ENCODE measurements around the gene FUT8.
"Not testable (repeated sequence)": the region's sequence is repeated elsewhere in the genome, so short reads cannot be mapped to it uniquely, and the experiment has no call there.

The FUT8 gene

DNA sequence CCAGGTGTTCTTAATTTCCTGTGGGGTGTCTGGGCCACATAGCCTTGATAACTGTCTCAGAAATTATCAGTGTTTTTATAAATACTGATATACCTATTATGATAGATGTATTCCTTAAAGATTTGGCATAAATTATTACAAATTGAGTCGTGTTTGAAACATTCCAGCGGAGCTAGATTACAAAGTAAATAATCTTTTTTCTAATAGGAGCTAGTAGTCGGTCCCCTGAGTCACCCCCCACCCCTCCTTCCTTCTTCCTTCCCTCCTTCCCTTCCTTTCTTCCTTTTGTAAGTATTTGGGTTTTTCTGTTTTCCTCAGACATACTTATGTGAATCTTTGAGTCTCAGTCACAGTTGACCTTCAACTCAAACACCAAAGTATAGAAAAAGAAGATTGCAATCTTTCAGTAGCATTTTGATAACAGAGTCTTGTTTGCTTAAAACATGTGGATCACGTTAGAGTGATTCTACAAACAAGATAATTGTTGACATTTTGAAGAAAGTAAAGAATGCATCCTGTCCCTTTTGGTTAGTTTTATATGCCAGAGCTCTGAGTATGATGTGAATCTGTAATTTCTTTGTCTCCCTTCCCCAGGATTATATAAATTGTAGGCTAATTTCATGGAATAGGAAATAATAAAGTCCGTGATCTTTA lies 264.0 kb downstream of the FUT8 start:
- H3K4me3 Mint-ChIP-seq: no peak overlapping the region
- no peaks in the 10 kb centered on the region for H3K27me3 Mint-ChIP-seq
- H3K4me1 Mint-ChIP-seq: peaks cover 12% of the 10 kb centered on the region
- no peaks in the 10 kb centered on the region for H3K9me3 Mint-ChIP-seq
- H3K36me3 Mint-ChIP-seq: peaks cover 25% of the 10 kb centered on the region
- no peak overlapping the region for H3K27ac Mint-ChIP-seq
- ATAC-seq: no peak

DNA sequence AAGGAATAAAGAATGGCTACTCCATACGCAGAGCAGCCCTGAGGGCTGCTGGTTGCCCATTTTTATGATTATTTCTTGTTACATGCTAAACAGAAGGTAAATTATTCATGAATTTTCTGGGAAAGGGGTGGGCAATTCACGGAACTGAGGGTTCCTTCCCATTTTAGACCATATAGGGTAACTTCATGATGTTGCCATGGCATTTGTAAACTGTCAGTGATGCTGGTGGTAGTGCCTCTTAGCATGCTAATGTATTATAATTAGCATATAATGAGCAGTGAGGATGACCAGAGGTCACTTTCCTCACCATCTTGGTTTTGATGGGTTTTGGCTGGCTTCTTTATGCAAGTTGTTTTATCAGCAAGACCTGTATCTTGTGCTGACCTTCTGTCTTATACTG lies 273.0 kb downstream of the FUT8 start:
- H3K36me3 Mint-ChIP-seq: peaks cover 45% of the 10 kb centered on the region
- peaks cover 5% of the 10 kb centered on the region for H3K9me3 Mint-ChIP-seq
- peak overlapping the region; percentile 47 for H3K27ac Mint-ChIP-seq
- no peak for ATAC-seq
- no peak overlapping the region for H3K4me3 Mint-ChIP-seq
- no peaks in the 10 kb centered on the region for H3K27me3 Mint-ChIP-seq
- peaks cover 13% of the 10 kb centered on the region for H3K4me1 Mint-ChIP-seq

DNA sequence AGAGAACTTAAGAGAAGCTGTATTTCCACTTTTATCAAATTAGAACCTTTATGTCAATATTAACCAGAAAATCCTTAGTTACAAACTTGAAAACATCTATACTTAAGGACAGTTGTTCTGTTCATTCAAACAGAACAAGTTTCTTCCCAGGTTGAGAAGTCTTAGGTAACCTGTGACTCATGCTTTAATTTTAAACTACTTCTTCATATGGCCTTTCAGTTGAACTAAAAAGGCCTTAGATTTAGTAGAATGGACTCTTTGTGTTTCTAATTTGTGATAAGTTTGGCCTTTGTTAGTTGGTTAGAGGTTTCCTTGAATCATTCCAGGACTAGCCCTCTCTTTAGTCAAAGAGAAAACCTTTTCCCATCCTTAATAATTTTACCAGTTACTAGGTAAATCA lies 274.2 kb downstream of the FUT8 start:
- H3K9me3 Mint-ChIP-seq: peaks cover 5% of the 10 kb centered on the region
- ATAC-seq: no peak
- H3K4me3 Mint-ChIP-seq: no peak overlapping the region
- peak overlapping the region; percentile 47 for H3K27ac Mint-ChIP-seq
- H3K36me3 Mint-ChIP-seq: peaks cover 47% of the 10 kb centered on the region
- H3K4me1 Mint-ChIP-seq: peaks cover 6% of the 10 kb centered on the region
- no peaks in the 10 kb centered on the region for H3K27me3 Mint-ChIP-seq

DNA sequence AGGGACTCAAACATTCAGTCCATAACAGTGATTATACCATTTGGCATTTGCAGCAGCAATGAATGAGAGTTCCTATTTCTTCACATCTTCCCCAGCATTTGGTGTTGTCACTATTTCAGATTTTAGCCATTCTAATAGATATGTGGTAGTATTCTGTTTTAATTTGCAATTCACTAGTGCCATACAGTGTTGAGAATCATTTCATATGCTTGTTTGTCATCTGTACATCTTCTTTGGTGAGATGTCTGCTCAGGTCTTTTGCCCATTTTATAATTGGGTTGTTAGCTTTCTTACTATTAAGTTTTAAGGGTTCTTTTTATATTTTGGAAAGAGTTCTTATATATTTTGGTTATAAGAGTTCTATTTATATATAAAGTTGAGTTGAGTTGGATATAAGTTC lies 276.5 kb downstream of the FUT8 start:
- Mint-ChIP-seq H3K4me1 (peaks cover 6% of the 10 kb centered on the region), H3K27me3 (no peaks in the 10 kb centered on the region), H3K36me3 (peaks cover 57% of the 10 kb centered on the region), H3K9me3 (peaks cover 5% of the 10 kb centered on the region), H3K4me3 (no peak overlapping the region), H3K27ac (no peak overlapping the region)
- no peak for ATAC-seq

DNA sequence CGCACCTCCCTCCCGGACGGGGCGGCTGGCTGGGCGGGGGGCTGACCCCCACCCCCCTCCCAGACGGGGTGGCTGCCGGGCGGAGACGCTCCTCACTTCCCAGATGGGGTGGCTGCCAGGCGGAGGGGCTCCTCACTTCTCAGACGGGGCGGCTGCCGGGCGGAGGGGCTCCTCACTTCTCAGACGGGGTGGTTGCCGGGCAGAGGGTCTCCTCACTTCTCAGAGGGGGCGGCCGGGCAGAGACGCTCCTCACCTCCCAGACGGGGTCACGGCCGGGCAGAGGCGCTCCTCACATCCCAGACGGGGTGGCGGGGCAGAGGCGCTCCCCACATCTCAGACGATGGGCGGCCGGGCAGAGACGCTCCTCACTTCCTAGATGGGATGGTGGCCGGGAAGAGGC lies 280.0 kb downstream of the FUT8 start:
- not testable (repeated sequence) for H3K27me3 Mint-ChIP-seq, H3K9me3 Mint-ChIP-seq, ATAC-seq, H3K27ac Mint-ChIP-seq, H3K4me3 Mint-ChIP-seq
- Mint-ChIP-seq H3K36me3 (peaks cover 67% of the 10 kb centered on the region), H3K4me1 (peaks cover 19% of the 10 kb centered on the region)

DNA sequence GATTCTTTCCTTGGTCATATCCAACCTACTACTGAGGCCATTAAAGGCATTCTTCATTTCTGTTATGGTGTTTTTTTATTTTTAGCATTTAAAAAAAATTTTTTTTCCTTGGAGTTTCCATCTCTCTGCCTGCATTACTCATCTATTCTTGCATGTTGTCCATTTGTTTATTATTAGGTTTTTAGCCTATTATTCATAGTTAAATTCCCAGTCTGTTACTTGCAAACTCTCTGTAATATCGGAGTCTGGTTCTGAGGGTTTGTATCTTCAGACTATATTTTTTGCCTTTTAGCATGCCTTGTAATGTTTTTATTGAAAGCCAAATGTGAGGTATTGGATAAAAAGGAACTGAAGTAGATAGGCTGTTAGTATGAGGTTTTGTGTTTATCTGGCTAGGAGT lies 284.3 kb downstream of the FUT8 start:
- Mint-ChIP-seq H3K27ac (peak overlapping the region; percentile 4), H3K27me3 (no peaks in the 10 kb centered on the region), H3K36me3 (peaks cover 33% of the 10 kb centered on the region), H3K9me3 (no peaks in the 10 kb centered on the region), H3K4me3 (no peak overlapping the region), H3K4me1 (peaks cover 19% of the 10 kb centered on the region)
- no peak for ATAC-seq

DNA sequence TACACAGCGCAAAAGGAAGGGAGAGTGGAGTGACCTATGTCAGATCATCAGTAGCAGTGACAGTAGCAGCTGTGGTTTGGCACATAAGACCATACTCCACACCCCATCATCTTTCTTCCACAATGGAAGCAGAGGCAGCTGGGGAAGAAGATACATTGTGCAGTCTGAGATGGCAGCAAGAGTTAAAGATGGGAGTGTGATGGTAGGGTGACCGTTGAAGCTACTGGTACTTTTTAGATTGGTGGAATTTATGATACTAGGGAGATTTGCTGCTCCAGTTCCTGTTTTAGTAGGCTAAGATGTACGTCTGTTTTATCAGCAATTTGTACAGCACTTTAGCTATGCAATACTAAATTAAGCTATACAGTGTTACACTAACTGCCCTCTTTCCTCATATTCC lies 291.0 kb downstream of the FUT8 start:
- peaks cover 16% of the 10 kb centered on the region for H3K4me1 Mint-ChIP-seq
- ATAC-seq: no peak

DNA sequence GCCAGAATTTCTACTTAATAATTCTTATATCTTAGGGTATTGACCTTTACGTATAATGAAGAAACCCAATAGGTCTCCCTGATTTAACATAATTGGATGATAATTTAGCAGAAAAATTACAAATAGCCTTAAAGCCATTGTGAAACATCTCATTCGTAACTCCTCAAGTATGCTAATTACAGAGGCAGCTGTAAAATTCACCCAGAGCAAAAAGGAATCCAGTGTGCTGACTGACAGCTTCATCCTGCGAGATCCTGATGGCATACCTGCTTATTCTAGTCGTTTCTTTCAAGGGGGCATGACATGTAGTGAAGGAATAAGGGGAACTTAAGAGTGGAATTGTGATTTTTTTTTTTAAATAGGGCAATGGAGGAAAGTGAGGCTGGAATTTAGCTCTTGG lies 291.5 kb downstream of the FUT8 start:
- Mint-ChIP-seq H3K9me3 (peaks cover 8% of the 10 kb centered on the region), H3K27me3 (no peaks in the 10 kb centered on the region), H3K36me3 (peaks cover 41% of the 10 kb centered on the region), H3K4me1 (peaks cover 16% of the 10 kb centered on the region), H3K4me3 (no peak overlapping the region), H3K27ac (no peak overlapping the region)
- no peak for ATAC-seq

More for the DNA sequence above, 291.0 kb downstream of the FUT8 start:
- Mint-ChIP-seq H3K27ac (no peak overlapping the region), H3K27me3 (no peaks in the 10 kb centered on the region), H3K4me3 (no peak overlapping the region), H3K9me3 (peaks cover 8% of the 10 kb centered on the region), H3K36me3 (peaks cover 37% of the 10 kb centered on the region)

DNA sequence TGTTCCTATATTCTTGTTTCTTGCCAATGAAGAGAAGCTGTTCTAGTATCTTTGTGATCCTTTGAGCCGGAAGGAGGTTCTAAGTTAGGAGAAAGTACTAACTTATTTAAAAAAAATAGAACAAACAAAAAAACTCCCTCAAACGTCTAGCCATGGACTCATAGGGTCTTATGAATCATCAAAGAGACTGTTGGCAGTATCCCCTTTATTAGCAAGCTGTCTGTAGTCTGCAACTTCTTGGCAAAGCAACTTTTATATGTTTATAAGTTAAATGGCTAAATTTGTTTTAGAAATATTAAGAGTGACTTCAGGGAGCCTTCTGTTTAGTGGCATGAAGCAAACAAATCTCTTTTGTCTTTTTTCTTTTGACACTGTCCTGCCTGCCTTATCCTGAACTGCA lies 291.9 kb downstream of the FUT8 start:
- Mint-ChIP-seq H3K4me1 (peaks cover 16% of the 10 kb centered on the region), H3K27me3 (no peaks in the 10 kb centered on the region), H3K27ac (no peak overlapping the region), H3K4me3 (no peak overlapping the region), H3K9me3 (peaks cover 8% of the 10 kb centered on the region), H3K36me3 (peaks cover 45% of the 10 kb centered on the region)
- no peak for ATAC-seq

DNA sequence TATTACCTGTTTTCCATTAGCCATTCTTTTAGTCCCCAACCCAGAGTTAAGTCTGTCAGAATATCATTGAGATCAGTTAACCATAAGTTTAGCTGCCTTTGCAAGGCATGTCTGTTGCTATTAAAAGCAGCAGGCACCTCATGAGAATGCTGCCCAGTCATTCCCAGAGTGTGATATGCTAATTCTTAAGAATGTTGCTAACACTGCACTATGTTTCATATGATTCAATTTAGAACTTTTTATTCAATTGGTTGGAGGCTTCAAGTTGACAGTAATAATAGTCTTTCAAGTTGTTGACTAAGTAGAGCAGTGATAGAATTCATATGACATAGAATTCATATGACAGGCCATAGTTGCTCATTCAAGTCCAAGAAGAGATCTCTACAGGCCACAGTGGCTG lies 292.3 kb downstream of the FUT8 start:
- Mint-ChIP-seq H3K27ac (no peak overlapping the region), H3K4me1 (peaks cover 16% of the 10 kb centered on the region), H3K36me3 (peaks cover 45% of the 10 kb centered on the region)

DNA sequence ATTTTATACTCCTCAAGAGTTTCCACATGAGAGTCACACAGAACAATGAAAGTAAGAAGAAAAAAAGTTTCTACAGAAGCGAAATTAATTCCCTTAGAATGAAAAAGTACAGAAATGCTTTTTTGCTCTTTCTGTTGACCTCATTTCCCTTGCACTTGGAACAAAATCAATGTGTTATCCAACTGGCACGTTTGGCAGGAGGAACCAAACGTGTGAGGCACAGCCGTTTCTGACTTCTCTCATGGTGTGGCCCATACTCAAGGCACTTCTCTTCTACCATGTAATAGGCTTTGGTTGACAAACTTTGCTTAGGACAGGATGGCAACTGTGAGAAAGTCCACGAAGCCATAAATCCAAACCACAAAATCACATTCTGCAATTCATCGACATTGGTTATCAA lies 297.0 kb downstream of the FUT8 start:
- H3K36me3 Mint-ChIP-seq: peaks cover 56% of the 10 kb centered on the region
- no peaks in the 10 kb centered on the region for H3K27me3 Mint-ChIP-seq
- ATAC-seq: no peak
- H3K4me3 Mint-ChIP-seq: no peak overlapping the region
- H3K9me3 Mint-ChIP-seq: peaks cover 12% of the 10 kb centered on the region
- peaks cover 21% of the 10 kb centered on the region for H3K4me1 Mint-ChIP-seq
- H3K27ac Mint-ChIP-seq: no peak overlapping the region

More for the DNA sequence above, 292.3 kb downstream of the FUT8 start:
- Mint-ChIP-seq H3K4me3 (no peak overlapping the region), H3K27me3 (no peaks in the 10 kb centered on the region), H3K9me3 (peaks cover 8% of the 10 kb centered on the region)
- peak; percentile 79 for ATAC-seq

DNA sequence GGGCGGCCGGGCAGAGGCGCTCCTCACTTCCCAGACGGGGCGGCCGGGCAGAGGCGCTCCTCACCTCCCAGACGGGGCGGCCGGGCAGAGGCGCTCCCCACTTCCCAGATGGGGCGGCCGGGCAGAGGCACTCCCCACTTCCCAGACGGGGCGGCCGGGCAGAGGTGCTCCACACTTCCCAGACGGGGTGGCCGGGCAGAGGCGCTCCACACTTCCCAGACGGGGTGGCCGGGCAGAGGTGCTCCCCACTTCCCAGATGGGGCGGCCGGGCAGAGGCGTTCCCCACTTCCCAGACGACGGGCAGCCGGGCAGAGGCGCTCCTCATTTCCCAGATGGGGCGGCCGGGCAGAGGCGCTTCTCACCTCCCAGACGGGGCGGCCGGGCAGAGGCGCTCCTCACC lies 304.3 kb downstream of the FUT8 start:
- H3K27ac Mint-ChIP-seq, H3K27me3 Mint-ChIP-seq, ATAC-seq, H3K4me3 Mint-ChIP-seq: not testable (repeated sequence)
- peaks cover 21% of the 10 kb centered on the region for H3K9me3 Mint-ChIP-seq
- H3K36me3 Mint-ChIP-seq: peaks cover 69% of the 10 kb centered on the region
- H3K4me1 Mint-ChIP-seq: peaks cover 29% of the 10 kb centered on the region

DNA sequence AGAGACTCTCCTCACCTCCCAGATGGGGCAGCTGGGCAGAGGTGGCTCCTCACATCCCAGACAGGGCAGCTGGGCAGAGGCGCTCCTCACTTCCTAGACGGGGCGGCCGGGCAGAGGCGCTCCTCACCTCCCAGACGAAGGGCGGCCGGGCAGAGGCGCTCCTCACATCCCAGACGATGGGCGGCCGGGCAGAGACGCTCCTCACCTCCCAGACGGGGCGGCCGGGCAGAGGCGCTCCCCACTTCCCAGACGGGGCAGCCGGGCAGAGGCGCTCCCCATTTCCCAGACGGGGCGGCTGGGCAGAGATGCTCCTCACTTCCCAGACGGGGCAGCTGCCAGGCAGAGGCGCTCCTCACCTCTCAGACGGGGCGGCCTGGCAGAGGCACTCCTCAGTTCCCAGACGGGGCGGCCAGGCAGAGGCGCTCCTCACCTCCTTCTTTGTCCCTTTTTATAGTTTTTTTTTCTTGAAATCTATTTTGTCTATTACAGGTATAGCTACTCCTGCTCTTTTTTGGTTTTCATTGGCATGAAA lies 304.9 kb downstream of the FUT8 start:
- H3K9me3 Mint-ChIP-seq: peaks cover 21% of the 10 kb centered on the region
- peaks cover 76% of the 10 kb centered on the region for H3K36me3 Mint-ChIP-seq
- not testable (repeated sequence) for H3K27me3 Mint-ChIP-seq, H3K4me3 Mint-ChIP-seq, H3K27ac Mint-ChIP-seq, ATAC-seq
- peaks cover 35% of the 10 kb centered on the region for H3K4me1 Mint-ChIP-seq

DNA sequence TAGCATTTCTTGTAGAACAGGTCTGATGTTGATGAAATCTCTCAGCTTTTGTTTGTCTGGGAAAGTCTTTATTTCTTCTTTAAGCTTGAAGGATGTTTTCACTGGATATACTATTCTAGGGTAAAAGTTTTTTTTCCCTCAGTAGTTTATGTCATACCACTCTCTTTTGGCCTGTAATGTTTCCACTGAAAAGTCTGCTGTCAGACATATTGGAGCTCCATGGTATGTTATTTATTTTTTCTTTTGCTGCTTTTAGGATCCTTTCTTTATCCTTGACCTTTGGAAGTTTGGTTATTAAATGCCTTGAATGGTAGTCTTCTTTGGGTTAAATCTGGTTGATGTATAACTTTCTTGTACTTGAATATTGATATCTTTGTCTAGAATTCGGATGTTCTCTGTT lies 306.1 kb downstream of the FUT8 start:
- peaks cover 20% of the 10 kb centered on the region for H3K9me3 Mint-ChIP-seq
- H3K27ac Mint-ChIP-seq: no peak overlapping the region
- H3K4me1 Mint-ChIP-seq: peaks cover 45% of the 10 kb centered on the region
- no peak for ATAC-seq
- H3K27me3 Mint-ChIP-seq: no peaks in the 10 kb centered on the region
- H3K36me3 Mint-ChIP-seq: peaks cover 77% of the 10 kb centered on the region
- H3K4me3 Mint-ChIP-seq: no peak overlapping the region

DNA sequence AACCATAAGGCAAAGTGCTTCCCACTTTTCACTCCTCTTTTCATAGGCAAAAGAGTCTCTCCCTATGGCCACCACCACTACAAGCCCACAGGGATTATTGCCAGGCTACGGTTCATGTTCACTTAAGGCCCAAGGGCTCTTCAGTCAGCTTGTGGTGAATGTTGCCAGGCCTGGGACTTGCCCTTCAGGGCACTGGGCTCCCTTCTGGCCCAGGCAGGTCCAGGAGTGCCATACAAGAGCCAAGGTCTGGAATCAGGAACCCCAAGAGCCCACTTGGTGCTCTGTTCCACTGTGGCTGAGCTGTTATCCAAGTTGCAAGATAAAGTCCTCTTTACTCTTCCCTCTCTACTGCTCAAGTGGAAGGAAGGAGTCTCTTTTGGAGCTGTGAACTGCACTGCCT lies 307.6 kb downstream of the FUT8 start:
- Mint-ChIP-seq H3K27ac (no peak overlapping the region), H3K9me3 (peaks cover 12% of the 10 kb centered on the region), H3K4me1 (peaks cover 39% of the 10 kb centered on the region), H3K27me3 (no peaks in the 10 kb centered on the region), H3K36me3 (peaks cover 69% of the 10 kb centered on the region), H3K4me3 (no peak overlapping the region)
- no peak for ATAC-seq

DNA sequence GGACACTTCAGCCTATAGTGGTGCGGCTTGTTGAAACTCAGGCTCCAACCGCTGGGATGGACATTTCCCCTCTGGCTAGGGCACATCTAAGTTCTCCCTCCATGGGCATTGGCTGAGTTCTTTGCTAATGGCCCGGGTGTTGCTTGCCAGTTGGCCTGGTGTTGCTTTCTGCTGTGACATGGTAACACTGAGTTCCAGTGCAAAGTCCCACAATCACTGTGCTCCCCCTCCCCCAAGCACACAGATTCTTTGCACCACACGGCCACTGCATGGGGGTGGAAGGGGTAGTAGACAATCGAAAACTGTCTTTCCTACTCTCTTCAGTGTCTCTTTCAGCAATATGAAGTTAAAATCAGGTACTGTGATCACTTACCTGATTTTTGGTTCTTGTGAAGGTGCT lies 308.2 kb downstream of the FUT8 start:
- peaks cover 69% of the 10 kb centered on the region for H3K36me3 Mint-ChIP-seq
- no peak for ATAC-seq
- peaks cover 9% of the 10 kb centered on the region for H3K9me3 Mint-ChIP-seq
- no peak overlapping the region for H3K4me3 Mint-ChIP-seq
- no peak overlapping the region for H3K27ac Mint-ChIP-seq
- peaks cover 34% of the 10 kb centered on the region for H3K4me1 Mint-ChIP-seq
- no peaks in the 10 kb centered on the region for H3K27me3 Mint-ChIP-seq
